Keratinocyte (primary cell): ENCODE measurements around the gene CCDC158. TPM values are rescaled to one million over a fixed set of nuclear protein-coding genes. Genes with fewer than 3 reads are reported as not detected.

Experiments used
- DNase-seq: peaks from one replicate; pipeline ENCODE4 v3.0.0-alpha.2; 2011; ENCODE audit warnings: low read depth, missing footprints, low spot score
- FAIRE-seq: peaks from 2 replicates; lab custom pipeline; 2011; peaks lifted over from hg19 to GRCh38; lab: Jason Lieb, UNC
- H2AFZ ChIP-seq: 2 replicates; pipeline ENCODE4 v1.6.0; 2012; ENCODE audit warnings: low read length, control low read depth, inconsistent platforms; ENCODE audit not compliant: control insufficient read depth
- H3K27ac ChIP-seq: 2 replicates; pipeline ENCODE4 v1.5.1; 2011; ENCODE audit warnings: low read length; ENCODE audit not compliant: control insufficient read depth, insufficient read depth
- H3K27me3 ChIP-seq: 3 replicates; pipeline ENCODE4 v1.6.0; 2011; ENCODE audit warnings: low read length; ENCODE audit not compliant: control insufficient read depth, insufficient read depth; ENCODE audit errors: extremely low read depth
- H3K36me3 ChIP-seq, 2 experiments: 2 replicates in 1 of 2; 3 replicates in 1 of 2; pipeline ENCODE4 v1.5.1; 2011; ENCODE audit warnings: low read length in 2 of 2, mild to moderate bottlenecking in 1 of 2; ENCODE audit not compliant: control insufficient read depth in 2 of 2, insufficient read depth in 2 of 2; ENCODE audit errors: extremely low read depth in 1 of 2
- H3K4me1 ChIP-seq: 3 replicates; pipeline ENCODE4 v1.5.1; 2011; ENCODE audit warnings: low read length; ENCODE audit not compliant: control insufficient read depth, insufficient read depth; ENCODE audit errors: extremely low read depth
- H3K4me2 ChIP-seq: 3 replicates; pipeline ENCODE4 v1.6.0; 2011; ENCODE audit warnings: low read depth, low read length; ENCODE audit not compliant: control insufficient read depth, insufficient read depth; ENCODE audit errors: extremely low read depth
- H3K4me3 ChIP-seq, 3 experiments: fragments of 200-600 bp in 1 of 3; sonication (generic) in 1 of 3; 2 replicates in 2 of 3; 3 replicates in 1 of 3; pipeline ENCODE4 v1.5.1; 2011 to 2016; ENCODE audit warnings: low read length in 3 of 3, mild to moderate bottlenecking in 3 of 3, control low read depth in 2 of 3, inconsistent platforms in 1 of 3, low read depth in 1 of 3, mixed read lengths in 1 of 3, mixed run types in 1 of 3, moderate library complexity in 1 of 3; ENCODE audit not compliant: control insufficient read depth in 2 of 3, insufficient read depth in 2 of 3; ENCODE audit errors: extremely low read depth in 1 of 3
- H3K79me2 ChIP-seq: 2 replicates; pipeline ENCODE4 v1.6.0; 2012; ENCODE audit warnings: low read length; ENCODE audit not compliant: control insufficient read depth, insufficient read depth
- H3K9ac ChIP-seq: 3 replicates; pipeline ENCODE4 v1.6.0; 2011; ENCODE audit warnings: low read length; ENCODE audit not compliant: control insufficient read depth, insufficient read depth; ENCODE audit errors: extremely low read depth
- H3K9me1 ChIP-seq: 3 replicates; pipeline ENCODE4 v1.6.0; 2011; ENCODE audit warnings: low read length; ENCODE audit not compliant: control insufficient read depth, insufficient read depth; ENCODE audit errors: extremely low read depth
- H3K9me3 ChIP-seq: 2 replicates; pipeline ENCODE4 v1.5.1; 2012; ENCODE audit warnings: low read depth, low read length; ENCODE audit not compliant: control insufficient read depth
- H4K20me1 ChIP-seq: 3 replicates; pipeline ENCODE4 v1.6.0; 2011; ENCODE audit warnings: low read length; ENCODE audit not compliant: control insufficient read depth, insufficient read depth; ENCODE audit errors: extremely low read depth
- CTCF ChIP-seq, 3 experiments: IDR thresholded peaks in 1 of 3; conservative IDR thresholded peaks in 1 of 3; optimal IDR thresholded peaks in 1 of 3; 2 replicates in 2 of 3; 3 replicates in 1 of 3; pipeline versions ENCODE3 to v1.5.1; 2011; ENCODE audit warnings: low read length in 3 of 3, mild to moderate bottlenecking in 3 of 3, moderate library complexity in 2 of 3, control low read depth in 1 of 3, inconsistent platforms in 1 of 3; ENCODE audit not compliant: insufficient read depth in 2 of 3; ENCODE audit errors: extremely low read depth in 1 of 3
- EZH2 ChIP-seq: IDR thresholded peaks from one replicate; pipeline ENCODE4 v1.6.1; 2012; ENCODE audit warnings: inconsistent platforms, mild to moderate bottlenecking, low read length, moderate library complexity
- dilution Hi-C: fragments of 300-500 bp; cut with MboI; formaldehyde crosslinking; loops from one replicate; pipeline ENCODE4 v1.7.0; 2020; ENCODE audit warnings: low sequenced_read_pairs; ENCODE audit not compliant: extremely low pct_ligation_motif_present
- polyA plus RNA-seq, 5 experiments: library from polyadenylated mRNA; depleted of rRNA in 3 of 5; stranded (reverse) in 3 of 5; stranded (forward) in 1 of 5; unstranded in 1 of 5; fragments of >200 nt; gene quantifications; 1 replicate in 1 of 5; 2 replicates in 3 of 5; 3 replicates in 1 of 5; pipeline versions ENCODE4 v1.2.1 to v1.2.3, GENCODE V29; 2011 to 2012; ENCODE audit warnings: missing spikeins in 2 of 5, low read depth in 1 of 5, low replicate concordance in 1 of 5

The CCDC158 gene
- polyA plus RNA-seq, 1 donor (not counting 4 experiments of a cell fraction or from before 2014, with no cell fraction given) = not detected

- Histone ChIP-seq H3K9me1 (no peaks in the 10 kb centered on the region), H3K9ac (no peak overlapping the region), H3K4me2 (no peak overlapping the region), H3K4me1 (no peaks in the 10 kb centered on the region), H3K9me3 (no peaks in the 10 kb centered on the region), H3K79me2 (no peaks in the 10 kb centered on the region), H3K27me3 (no peaks in the 10 kb centered on the region), H4K20me1 (no peaks in the 10 kb centered on the region), H3K27ac (no peak overlapping the region), H2AFZ (no peak overlapping the region), H3K36me3 (peaks cover 0 to 7% of the 10 kb centered on the region in 2 experiments), H3K4me3 (no peak overlapping the region)
- TF ChIP-seq EZH2 (no peak), CTCF (optimal IDR thresholded peaks at IDR 0.05 in 1 of 3, IDR thresholded peaks at IDR 0.05 in 1 of 3, conservative IDR thresholded peaks at IDR 0.05 in 1 of 3; ENCODE audit: extremely low read depth in 1 of 3, insufficient read depth in 2 of 3, low read length in 3 of 3) (no peak)
- dilution Hi-C loops = no loop called here
- no peak for FAIRE-seq
- no peak for DNase-seq
Observed at GRCh38 chr4:76308548-76308947, 112.4 kb downstream of the CCDC158 start.

- DNase-seq (no peak), FAIRE-seq (no peak)
- H3K9me1 ChIP-seq = no peaks in the 10 kb centered on the region
- H3K36me3 ChIP-seq = peaks cover 0 to 7% of the 10 kb centered on the region in 2 experiments
- peak overlapping the region in 1 of 3 experiments; percentile 53 for H3K4me3 ChIP-seq
- no peak overlapping the region for H3K9ac ChIP-seq
- no peaks in the 10 kb centered on the region for H3K27me3 ChIP-seq
- H3K9me3 ChIP-seq = no peaks in the 10 kb centered on the region
- H3K27ac ChIP-seq = no peak overlapping the region
- H3K4me2 ChIP-seq = no peak overlapping the region
- H4K20me1 ChIP-seq = no peaks in the 10 kb centered on the region
- no peak for TF ChIP-seq CTCF (optimal IDR thresholded peaks at IDR 0.05 in 1 of 3, IDR thresholded peaks at IDR 0.05 in 1 of 3, conservative IDR thresholded peaks at IDR 0.05 in 1 of 3; ENCODE audit: extremely low read depth in 1 of 3, insufficient read depth in 2 of 3, low read length in 3 of 3)
- TF ChIP-seq EZH2 = no peak
- dilution Hi-C loops = no loop called here
- H2AFZ ChIP-seq = no peak overlapping the region
- no peaks in the 10 kb centered on the region for H3K4me1 ChIP-seq
- no peaks in the 10 kb centered on the region for H3K79me2 ChIP-seq
Observed at GRCh38 chr4:76307660-76308014, 113.3 kb downstream of the CCDC158 start.
